Measurements from ENCODE around the gene IQGAP3. TPM values are rescaled to one million over a fixed set of nuclear protein-coding genes. Genes with fewer than 3 reads are reported as not detected.

The IQGAP3 gene
- total RNA-seq, 1 donor from 2014 or later: 1.7 TPM

GRCh38 chr1:156592910-156593660 is 20.7 kb upstream of the IQGAP3 start:
- ATAC-seq (no peak), DNase-seq (no peak)
- H3K9me3 ChIP-seq: no peaks in the 10 kb centered on the region
- H3K27ac ChIP-seq: no peak overlapping the region
- no peak for TF ChIP-seq CTCF (IDR thresholded peaks at IDR 0.05)
- H3K36me3 ChIP-seq: peaks cover 47% of the 10 kb centered on the region
- no peaks in the 10 kb centered on the region for H3K27me3 ChIP-seq (ENCODE audit: low read depth)
- H3K4me1 ChIP-seq: peaks cover 18% of the 10 kb centered on the region
- H3K4me3 ChIP-seq: no peak overlapping the region
- intact Hi-C loops (cut with DNase I): no loop called here

- TF ChIP-seq CTCF (IDR thresholded peaks at IDR 0.05): no peak
- H3K9me3 ChIP-seq: no peaks in the 10 kb centered on the region
- H3K27me3 ChIP-seq (ENCODE audit: low read depth): no peaks in the 10 kb centered on the region
- intact Hi-C loops (cut with DNase I): no loop called here
- ATAC-seq (no peak), DNase-seq (no peak)
- peak overlapping the region; percentile 83 for H3K27ac ChIP-seq
- H3K36me3 ChIP-seq: peaks cover 40% of the 10 kb centered on the region
- peak overlapping the region; percentile 85 for H3K4me3 ChIP-seq
- H3K4me1 ChIP-seq: peaks cover 18% of the 10 kb centered on the region
These were observed 20.0 kb upstream of the IQGAP3 start for GRCh38 chr1:156592158-156592909.

GRCh38 chr1:156591432-156592157 is 19.2 kb upstream of the IQGAP3 start, which contains the start of gene NAXE:
NAXE (plus strand) TSS chr1:156591776; CDS start chr1:156591805, 29 bp downstream.
- H3K9me3 ChIP-seq: no peaks in the 10 kb centered on the region
- ATAC-seq: peak; percentile 96 to 98
- peak; percentile 83 for DNase-seq
- peaks cover 18% of the 10 kb centered on the region for H3K4me1 ChIP-seq
- intact Hi-C loops (cut with DNase I): no loop called here
- peak within 1 kb of the TSS; percentile 83 for H3K27ac ChIP-seq
- H3K27me3 ChIP-seq (ENCODE audit: low read depth): no peaks in the 10 kb centered on the region
- peak within 1 kb of the TSS; percentile 85 for H3K4me3 ChIP-seq
- H3K36me3 ChIP-seq: peaks cover 32% of the 10 kb centered on the region
- TF ChIP-seq CTCF (IDR thresholded peaks at IDR 0.05): no peak

- no peaks in the 10 kb centered on the region for H3K27me3 ChIP-seq (ENCODE audit: low read depth)
- intact Hi-C loops (cut with DNase I): no loop called here
- peak overlapping the region; percentile 85 for H3K4me3 ChIP-seq
- DNase-seq (no peak), ATAC-seq (no peak)
- H3K9me3 ChIP-seq: no peaks in the 10 kb centered on the region
- no peak for TF ChIP-seq CTCF (IDR thresholded peaks at IDR 0.05)
- H3K36me3 ChIP-seq: peaks cover 28% of the 10 kb centered on the region
- H3K27ac ChIP-seq: peak overlapping the region; percentile 83
- H3K4me1 ChIP-seq: peaks cover 18% of the 10 kb centered on the region
These were observed 18.7 kb upstream of the IQGAP3 start for GRCh38 chr1:156591181-156591431.

GRCh38 chr1:156590326-156591180 is 18.2 kb upstream of the IQGAP3 start:
- ATAC-seq (no peak), DNase-seq (no peak)
- H3K4me1 ChIP-seq: peaks cover 18% of the 10 kb centered on the region
- peak overlapping the region; percentile 83 for H3K27ac ChIP-seq
- intact Hi-C loops (cut with DNase I): no loop called here
- H3K4me3 ChIP-seq: peak overlapping the region; percentile 85
- no peak for TF ChIP-seq CTCF (IDR thresholded peaks at IDR 0.05)
- H3K27me3 ChIP-seq (ENCODE audit: low read depth): no peaks in the 10 kb centered on the region
- peaks cover 22% of the 10 kb centered on the region for H3K36me3 ChIP-seq
- H3K9me3 ChIP-seq: no peaks in the 10 kb centered on the region
